Measurements from ENCODE around the gene EPB41. TPM values are rescaled to one million over a fixed set of nuclear protein-coding genes. Genes with fewer than 3 reads are reported as not detected.

EPB41 gene
- total and polyA plus RNA-seq, 12 donors: 6.6 to 49.5 (median 30.3) TPM

- Histone ChIP-seq H3K36me3 (replicated peaks in 1 of 2) (no peaks in the 10 kb centered on the region), H3K27ac (no peak overlapping the region), H3K27me3 (no peaks in the 10 kb centered on the region), H3K4me1 (replicated peaks in 1 of 2) (peaks cover 0 to 6% of the 10 kb centered on the region in 2 donors), H3K4me3 (no peak overlapping the region), H3K9me3 (replicated peaks in 1 of 3) (no peaks in the 10 kb centered on the region)
- TF ChIP-seq, protein P1, sequence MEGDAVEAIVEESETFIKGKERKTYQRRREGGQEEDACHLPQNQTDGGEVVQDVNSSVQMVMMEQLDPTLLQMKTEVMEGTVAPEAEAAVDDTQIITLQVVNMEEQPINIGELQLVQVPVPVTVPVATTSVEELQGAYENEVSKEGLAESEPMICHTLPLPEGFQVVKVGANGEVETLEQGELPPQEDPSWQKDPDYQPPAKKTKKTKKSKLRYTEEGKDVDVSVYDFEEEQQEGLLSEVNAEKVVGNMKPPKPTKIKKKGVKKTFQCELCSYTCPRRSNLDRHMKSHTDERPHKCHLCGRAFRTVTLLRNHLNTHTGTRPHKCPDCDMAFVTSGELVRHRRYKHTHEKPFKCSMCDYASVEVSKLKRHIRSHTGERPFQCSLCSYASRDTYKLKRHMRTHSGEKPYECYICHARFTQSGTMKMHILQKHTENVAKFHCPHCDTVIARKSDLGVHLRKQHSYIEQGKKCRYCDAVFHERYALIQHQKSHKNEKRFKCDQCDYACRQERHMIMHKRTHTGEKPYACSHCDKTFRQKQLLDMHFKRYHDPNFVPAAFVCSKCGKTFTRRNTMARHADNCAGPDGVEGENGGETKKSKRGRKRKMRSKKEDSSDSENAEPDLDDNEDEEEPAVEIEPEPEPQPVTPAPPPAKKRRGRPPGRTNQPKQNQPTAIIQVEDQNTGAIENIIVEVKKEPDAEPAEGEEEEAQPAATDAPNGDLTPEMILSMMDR (IDR thresholded peaks at IDR 0.05): no peak
- TF ChIP-seq POLR2A (IDR thresholded peaks at IDR 0.05): no peak
- WGBS, 4 donors: 38 to 47% (median 43%) methylated on average over 1 of the region's 1 CpG
- intact Hi-C loops (cut with DNase I): no loop called here
- no peak for DNase-seq
Measured at GRCh38 chr1:29004288-29004687, 89.9 kb downstream of the EPB41 start.

DNA sequence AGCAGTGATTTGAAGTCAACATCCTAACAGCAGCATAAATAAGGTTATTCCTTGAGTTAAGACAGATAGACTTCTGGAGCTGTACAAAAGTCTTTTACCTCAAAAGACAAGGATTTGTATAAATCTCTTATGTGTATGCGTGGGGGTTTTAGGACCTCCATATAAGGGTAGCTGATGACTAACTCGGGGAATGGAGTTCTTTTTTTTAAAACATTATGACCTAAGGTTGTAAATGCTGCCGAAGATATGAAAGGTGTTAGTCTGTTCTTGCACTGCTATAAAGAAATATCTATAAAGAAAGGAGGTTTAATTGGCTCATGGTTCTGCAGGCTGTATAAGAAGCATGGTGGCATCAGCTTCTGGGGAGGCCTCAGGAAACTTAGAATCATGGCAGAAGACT lies 90.4 kb downstream of the EPB41 start:
- no peaks in the 10 kb centered on the region for H3K36me3 ChIP-seq (replicated peaks in 1 of 2)
- H3K27ac ChIP-seq: no peak overlapping the region
- intact Hi-C loops (cut with DNase I): no loop called here
- TF ChIP-seq, protein P1 (IDR thresholded peaks at IDR 0.05): no peak
- TF ChIP-seq POLR2A (IDR thresholded peaks at IDR 0.05): no peak
- no peaks in the 10 kb centered on the region for H3K9me3 ChIP-seq (replicated peaks in 1 of 3)
- no peak for DNase-seq
- H3K27me3 ChIP-seq: no peaks in the 10 kb centered on the region
- H3K4me3 ChIP-seq: no peak overlapping the region
- H3K4me1 ChIP-seq (replicated peaks in 1 of 2): peaks cover 0 to 6% of the 10 kb centered on the region in 2 donors
- WGBS, 4 donors: 93 to 97% (median 96%) methylated on average over 3 of the region's 3 CpGs

DNA sequence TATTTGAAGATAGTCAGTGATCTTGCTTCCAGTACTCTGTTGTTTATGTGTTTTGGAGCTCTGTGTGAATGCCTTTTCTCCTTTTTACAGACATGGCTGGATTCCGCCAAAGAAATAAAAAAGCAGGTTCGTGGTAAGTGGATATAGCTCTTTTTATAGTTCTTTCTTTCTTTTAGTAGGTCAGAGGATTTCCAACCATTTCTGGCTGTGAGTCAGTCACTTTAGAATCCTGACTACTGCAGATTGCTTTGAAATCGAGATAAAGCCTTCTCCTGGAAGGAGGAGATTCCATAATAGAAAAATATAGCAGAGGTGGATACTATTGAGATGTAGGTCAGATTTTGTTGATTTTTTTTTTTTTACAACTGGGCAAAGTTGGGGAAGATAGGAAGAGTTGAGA lies 97.4 kb downstream of the EPB41 start:
- DNase-seq: no peak
- H3K36me3 ChIP-seq (replicated peaks in 1 of 2): no peaks in the 10 kb centered on the region
- H3K27me3 ChIP-seq: no peaks in the 10 kb centered on the region
- no peaks in the 10 kb centered on the region for H3K9me3 ChIP-seq (replicated peaks in 1 of 3)
- no peak overlapping the region for H3K4me3 ChIP-seq
- intact Hi-C loops (cut with DNase I): no loop called here
- H3K4me1 ChIP-seq (replicated peaks in 1 of 2): peaks cover 0 to 11% of the 10 kb centered on the region in 2 donors
- TF ChIP-seq, protein P1 (IDR thresholded peaks at IDR 0.05): no peak
- no peak for TF ChIP-seq POLR2A (IDR thresholded peaks at IDR 0.05)
- 48 to 59% (median 57%) methylated on average over 3 of the region's 3 CpGs for WGBS, 4 donors
- H3K27ac ChIP-seq: peak overlapping the region in 2 of 5 donors; percentile 0 to 9

GRCh38 chr1:29017235-29017634 lies 102.9 kb downstream of the EPB41 start:
- Histone ChIP-seq H3K27me3 (no peaks in the 10 kb centered on the region), H3K36me3 (replicated peaks in 1 of 2) (no peaks in the 10 kb centered on the region), H3K9me3 (replicated peaks in 1 of 3) (no peaks in the 10 kb centered on the region), H3K27ac (no peak overlapping the region), H3K4me3 (no peak overlapping the region), H3K4me1 (replicated peaks in 1 of 2) (no peaks in the 10 kb centered on the region)
- no peak for TF ChIP-seq POLR2A (IDR thresholded peaks at IDR 0.05)
- TF ChIP-seq, protein P1 (IDR thresholded peaks at IDR 0.05): no peak
- intact Hi-C loops (cut with DNase I): no loop called here
- DNase-seq: no peak
- WGBS, 4 donors: 88 to 90% (median 88%) methylated on average over 5 of the region's 5 CpGs
